ENCODE measurements around the gene TM9SF1.
"Not testable (repeated sequence)": the region's sequence is repeated elsewhere in the genome, so short reads cannot be mapped to it uniquely, and the experiment has no call there.

Gene TM9SF1

DNA sequence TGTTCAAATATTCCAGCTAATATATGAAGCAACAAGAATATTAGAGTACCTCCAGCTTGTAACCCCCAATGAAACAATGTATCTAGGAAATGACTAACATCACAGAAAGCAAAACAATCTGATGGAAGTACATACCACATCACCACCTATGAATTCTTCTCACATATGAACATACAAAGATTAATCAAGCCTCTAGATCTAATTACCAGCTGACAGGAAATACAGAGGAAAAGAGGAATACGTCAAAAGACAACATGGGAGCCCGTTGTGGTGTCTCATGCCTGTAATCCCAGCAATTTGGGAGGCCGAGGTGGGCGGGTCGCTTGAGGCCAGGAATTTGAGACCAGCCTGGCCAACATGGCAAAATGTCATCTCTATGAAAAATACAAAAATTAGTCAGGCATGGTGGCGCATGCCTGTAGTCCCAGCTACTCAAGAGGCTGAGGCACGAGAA is 29.4 kb upstream of the TM9SF1 start:
- no peak for DNase-seq (ENCODE audit: low read depth)

DNA sequence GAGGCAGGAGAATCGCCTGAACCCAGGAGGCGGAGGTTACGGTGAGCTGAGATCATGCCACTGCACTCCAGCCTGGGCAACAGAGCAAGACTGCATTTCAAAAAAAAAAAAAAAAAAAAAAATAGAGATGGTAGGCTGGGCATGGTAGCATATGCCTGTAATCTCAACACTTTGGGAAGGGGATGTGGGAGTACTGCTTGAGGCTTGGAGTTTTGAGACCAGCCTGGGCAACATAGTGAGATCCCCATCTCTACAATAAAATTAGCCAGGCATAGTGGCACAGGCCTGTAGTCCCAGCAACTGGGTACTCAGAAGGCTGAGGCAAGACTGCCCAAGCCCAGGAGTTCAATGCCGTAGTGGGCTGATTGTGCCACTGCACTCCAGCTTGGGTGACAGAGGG is 27.7 kb upstream of the TM9SF1 start:
- DNase-seq (ENCODE audit: low read depth), result not testable (repeated sequence)

DNA sequence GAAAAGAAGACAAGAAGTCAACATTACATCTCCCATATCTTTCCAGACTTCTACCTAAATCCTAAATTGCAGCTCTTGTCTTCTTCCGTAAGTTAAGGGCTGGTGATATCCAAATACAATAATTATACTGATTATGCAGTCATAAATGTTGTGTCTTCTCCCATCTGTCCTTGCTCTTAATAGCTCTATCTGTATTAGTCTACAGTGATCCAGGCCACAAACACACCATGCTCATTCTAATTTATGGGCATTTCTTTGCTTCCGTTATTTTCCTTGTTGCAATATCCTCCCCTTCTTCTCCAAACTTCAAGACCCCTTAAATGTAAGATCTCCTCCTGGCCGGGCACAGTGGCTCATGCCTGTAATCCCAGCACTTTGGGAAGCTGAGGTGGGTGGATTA is 24.3 kb upstream of the TM9SF1 start:
- DNase-seq (ENCODE audit: low read depth), result no peak

DNA sequence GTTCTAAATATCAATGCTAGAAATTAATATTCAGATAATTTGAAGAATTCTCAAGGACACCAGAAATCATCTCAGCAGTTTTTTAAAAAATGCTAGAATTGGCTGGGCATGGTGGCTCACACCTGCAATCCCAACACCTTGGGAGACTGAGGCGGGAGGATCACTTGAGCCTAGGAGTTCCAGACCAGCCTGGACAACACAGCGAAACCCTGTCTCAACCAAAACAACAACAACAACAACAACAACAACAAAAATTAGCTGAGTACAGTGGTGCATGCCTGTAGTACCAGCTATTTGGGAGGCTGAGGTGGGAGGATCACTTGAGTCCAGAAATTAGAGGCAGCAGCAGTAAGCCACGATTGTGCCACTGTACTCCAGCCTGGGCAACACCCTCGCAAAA is 23.8 kb upstream of the TM9SF1 start:
- DNase-seq (ENCODE audit: low read depth), result no peak

DNA sequence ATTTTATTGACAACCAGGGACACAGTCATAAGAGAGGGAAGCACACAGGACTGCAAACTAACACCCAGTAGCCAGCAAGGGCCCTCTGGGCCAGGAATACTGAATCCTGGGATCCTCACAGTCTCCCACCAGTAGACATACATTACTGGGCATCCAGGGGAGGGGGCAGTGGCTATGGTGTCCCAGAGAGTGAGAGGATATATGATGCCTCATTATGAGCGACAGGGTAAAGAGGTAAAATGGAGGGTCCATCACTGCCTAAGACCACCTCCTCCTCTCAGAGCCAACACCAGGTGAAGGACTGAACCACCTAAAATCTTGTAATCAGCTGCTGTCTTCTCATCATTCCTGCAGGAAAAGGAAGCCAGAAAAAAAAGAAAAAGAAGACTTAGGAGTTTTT is 21.6 kb upstream of the TM9SF1 start:
- DNase-seq (ENCODE audit: low read depth), result not testable (repeated sequence)

DNA sequence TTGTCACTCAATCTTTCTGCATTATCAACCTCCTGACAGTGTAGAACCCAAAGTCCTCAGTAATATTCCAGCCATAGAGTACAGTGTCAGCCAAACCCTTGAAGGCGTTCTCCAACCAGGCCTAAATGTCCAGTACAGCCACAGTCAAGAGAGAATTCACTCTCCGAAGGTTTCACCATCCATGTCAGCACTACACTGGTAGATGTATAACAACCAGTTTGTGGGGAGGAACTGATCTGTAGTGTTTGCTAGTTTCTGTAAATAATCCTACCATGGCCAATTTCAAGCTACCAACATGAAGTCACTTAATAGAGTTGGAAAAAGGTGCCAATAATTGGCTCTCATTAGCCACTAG is 21.1 kb upstream of the TM9SF1 start:
- no peak for DNase-seq (ENCODE audit: low read depth)

DNA sequence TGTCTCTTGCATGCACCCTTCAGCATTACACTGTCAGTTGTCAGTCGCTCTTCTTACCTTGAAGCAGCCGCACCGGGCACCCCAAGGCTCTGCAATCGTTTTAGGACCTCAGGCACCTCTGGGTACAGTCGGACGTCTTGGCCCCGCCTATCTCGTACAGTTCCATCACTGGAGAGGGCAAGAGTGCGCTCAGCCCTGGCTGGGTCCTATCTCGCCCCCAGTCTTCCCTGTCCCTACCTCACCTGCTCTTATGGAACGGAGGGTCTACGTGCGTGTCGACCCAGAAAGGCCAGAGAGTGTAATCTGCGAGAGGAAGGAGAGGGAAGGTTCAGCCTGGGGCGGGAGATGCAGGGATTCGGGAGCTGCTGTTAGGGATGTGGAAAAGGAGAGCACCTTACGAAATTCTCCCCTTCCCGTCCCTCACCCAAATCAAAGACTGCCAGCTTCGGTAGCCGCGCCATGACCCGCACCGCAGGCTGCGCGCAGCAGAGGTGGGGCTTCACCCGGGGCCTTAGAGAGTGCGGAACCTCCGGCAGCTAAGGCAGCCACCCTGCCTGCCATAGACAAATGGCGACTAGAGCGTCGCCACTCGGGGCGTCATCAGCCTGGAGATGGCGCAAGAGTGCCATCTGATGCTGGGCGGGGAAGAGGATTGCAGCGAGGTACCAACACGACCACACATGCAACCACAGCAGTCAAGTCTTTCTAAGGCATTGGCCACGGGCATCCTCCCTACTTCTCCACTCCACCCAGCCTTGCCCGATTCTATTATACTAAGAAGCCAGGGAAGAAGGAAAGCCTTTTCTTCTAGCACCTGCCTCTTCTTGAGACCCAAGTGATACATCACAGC is 20.5 kb upstream of the TM9SF1 start, which contains the start of gene MDP1:
Gene MDP1, minus strand, starts transcription at position 572 of the 850 bp plus-strand sequence. Its CDS starts 111 bp downstream, at position 461.
- DNase-seq (ENCODE audit: low read depth), result peak; percentile 76

DNA sequence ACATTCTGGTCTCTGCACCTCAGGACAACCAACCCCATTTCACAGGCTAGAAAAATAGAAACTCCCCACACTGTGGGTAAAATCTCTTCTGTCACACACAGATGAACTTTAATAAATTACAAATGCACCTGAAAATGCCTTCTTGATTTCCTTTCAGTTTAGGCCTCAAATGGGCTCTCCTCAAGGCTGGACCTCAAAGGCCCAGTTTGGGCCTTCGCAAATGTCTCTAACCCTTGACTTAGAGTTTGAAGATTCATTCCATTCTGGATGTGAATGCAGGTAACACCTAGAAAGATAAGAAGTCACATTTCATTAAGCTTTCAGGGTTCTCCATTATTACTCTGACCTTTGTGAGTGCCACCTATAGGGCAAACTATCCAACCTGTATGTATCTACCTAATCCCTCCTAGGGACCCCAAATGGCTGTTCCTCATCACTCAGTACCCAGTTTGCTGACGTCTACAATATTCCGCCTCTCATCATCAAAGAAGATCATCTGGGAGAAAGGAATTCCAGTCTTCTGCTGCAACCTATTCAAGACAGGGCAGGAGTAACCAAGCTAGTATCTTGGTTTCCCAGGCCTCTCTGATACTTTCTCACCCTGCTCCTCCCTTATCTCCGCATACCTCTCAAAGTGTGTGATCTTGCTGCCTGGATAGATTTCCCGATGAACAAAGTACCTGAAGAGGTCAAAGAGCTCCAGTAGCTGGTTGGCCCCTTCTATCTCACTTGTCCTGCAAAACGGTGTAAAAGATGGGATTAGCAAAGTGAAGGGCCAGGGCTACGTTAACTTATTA is 18.8 kb upstream of the TM9SF1 start:
- no peak for DNase-seq (ENCODE audit: low read depth)

DNA sequence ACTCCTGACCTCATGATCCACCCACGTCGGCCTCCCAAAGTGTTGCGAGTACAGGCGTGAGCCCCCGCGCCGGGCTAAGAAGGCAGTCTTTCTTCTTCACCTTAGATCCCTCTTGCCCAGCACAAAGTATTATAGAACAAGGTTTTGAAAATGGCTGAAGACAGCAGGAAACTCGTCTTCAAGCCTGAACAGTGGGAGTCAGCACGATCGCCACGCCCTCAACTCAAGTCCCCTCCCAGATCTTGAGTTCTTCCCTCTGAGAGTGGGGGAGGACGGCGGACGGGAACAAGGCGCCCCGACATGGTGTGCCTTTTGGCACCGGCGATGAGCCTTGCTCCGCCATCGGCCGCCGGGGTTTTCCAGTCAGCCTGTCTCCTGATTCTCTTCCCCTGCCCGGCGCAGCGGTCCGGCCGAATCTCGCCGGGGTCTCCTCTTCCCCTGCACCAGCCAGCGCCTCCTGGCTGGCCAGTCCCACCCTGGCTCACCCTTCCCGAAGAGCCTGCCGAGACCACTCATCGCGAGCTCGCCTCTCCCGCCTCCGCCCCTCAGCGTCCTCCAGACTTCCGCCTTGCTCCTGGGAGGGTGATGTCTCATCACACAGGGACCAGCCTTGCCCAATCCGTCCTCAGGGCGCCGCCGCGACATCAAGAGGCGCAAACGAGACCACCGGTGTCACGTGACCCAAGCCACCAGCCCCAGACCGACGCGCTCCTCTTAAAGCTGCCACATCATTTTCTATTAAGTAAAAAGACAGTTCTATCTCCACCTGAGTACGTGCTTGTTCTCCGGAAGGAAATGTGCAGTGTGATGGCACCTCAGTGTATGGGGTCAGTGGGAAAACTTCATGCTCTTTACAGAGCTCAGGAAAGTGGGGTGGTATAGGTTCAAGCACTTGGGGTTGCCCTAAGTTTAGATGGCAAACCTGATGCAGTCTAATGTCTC is 18.0 kb upstream of the TM9SF1 start, which contains the start of gene CHMP4A:
Gene CHMP4A, minus strand, starts transcription at position 565 of the 942 bp plus-strand sequence. Its CDS starts 49 bp downstream, at position 516.
- DNase-seq (ENCODE audit: low read depth), result peak; percentile 91

DNA sequence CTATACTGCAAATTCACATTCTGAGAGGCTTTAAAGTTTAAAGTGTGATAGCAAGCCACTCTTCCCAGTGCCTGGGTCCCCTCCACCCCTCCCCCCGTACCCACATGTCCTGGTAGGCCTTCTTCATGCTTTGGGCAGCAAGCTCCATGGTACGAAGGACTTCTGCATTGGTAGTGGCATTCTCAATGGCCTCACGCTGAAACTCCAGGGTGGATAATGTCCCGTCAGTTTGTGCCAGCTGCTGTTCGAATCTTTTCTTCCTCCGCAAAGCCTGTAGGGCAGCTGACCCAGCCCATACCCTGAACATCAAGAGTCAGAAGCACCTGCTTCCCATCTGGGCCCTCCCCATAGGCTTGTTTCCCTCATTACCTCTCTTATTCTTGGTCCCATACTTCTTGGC is 16.1 kb upstream of the TM9SF1 start:
- DNase-seq (ENCODE audit: low read depth), result no peak

DNA sequence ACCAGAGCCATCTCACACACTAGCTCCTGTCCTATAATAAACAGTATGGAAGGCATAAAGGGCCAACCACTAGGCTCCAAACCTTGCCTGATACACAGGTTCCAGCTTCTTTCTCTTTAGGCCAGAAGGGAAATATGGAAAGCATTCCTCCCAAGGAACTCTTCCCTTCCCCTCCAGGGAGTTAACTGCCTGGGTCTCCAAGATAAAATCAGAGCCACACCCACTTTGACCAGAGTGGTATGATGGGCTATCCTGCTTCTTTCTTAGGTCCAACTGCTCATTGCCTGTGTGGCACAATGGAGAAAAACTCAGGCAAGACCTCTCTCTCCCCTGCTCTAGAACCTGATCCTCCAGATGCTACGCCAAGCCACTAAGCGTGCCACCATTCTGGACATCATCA is 12.4 kb upstream of the TM9SF1 start:
- no peak for DNase-seq (ENCODE audit: low read depth)

DNA sequence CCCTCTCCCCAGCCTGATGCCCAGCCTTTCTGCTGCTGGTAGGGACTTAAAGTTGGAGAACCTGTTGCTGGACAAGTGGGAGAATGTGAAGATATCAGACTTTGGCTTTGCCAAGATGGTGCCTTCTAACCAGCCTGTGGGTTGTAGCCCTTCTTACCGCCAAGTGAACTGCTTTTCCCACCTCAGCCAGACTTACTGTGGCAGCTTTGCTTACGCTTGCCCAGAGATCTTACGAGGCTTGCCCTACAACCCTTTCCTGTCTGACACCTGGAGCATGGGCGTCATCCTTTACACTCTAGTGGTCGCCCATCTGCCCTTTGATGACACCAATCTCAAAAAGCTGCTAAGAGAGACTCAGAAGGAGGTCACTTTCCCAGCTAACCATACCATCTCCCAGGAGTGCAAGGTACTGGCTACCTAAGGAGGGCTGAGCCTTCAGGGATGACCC is 11.9 kb upstream of the TM9SF1 start:
- no peak for DNase-seq (ENCODE audit: low read depth)

DNA sequence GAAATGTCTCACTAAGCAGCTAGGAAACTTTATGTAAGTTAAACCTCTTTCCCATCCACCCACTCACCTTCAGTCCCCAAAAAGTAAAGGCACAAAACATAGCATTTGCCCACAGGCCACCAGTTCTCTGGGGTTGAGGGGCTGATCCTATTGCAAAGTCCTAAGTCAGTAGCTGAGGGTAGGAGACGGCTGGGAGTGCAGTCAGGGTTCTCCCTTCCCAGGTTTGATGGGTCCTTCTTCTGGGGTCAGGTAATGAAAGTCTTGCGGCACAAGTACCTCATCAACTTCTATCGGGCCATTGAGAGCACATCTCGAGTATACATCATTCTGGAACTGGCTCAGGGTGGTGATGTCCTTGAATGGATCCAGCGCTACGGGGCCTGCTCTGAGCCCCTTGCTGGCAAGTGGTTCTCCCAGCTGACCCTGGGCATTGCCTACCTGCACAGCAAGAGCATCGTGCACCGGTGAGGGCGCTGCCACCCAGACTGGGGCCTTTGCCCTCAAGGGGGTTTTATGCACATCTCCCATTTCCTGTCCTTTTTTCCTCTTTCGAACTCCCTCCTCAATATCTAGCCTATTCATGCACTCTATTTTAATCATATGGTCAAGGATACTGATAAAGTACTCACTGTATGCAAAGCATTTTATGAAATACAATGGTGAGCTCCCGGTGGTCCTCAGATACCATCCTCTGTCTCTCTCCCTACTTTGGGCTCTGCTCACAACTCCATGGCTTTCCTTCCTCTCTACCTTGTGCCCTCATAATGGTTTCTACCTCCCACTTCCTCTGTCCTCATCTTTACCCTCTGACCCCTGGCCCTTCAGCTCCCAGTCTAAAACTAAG is 11.2 kb upstream of the TM9SF1 start:
- DNase-seq (ENCODE audit: low read depth), result no peak

DNA sequence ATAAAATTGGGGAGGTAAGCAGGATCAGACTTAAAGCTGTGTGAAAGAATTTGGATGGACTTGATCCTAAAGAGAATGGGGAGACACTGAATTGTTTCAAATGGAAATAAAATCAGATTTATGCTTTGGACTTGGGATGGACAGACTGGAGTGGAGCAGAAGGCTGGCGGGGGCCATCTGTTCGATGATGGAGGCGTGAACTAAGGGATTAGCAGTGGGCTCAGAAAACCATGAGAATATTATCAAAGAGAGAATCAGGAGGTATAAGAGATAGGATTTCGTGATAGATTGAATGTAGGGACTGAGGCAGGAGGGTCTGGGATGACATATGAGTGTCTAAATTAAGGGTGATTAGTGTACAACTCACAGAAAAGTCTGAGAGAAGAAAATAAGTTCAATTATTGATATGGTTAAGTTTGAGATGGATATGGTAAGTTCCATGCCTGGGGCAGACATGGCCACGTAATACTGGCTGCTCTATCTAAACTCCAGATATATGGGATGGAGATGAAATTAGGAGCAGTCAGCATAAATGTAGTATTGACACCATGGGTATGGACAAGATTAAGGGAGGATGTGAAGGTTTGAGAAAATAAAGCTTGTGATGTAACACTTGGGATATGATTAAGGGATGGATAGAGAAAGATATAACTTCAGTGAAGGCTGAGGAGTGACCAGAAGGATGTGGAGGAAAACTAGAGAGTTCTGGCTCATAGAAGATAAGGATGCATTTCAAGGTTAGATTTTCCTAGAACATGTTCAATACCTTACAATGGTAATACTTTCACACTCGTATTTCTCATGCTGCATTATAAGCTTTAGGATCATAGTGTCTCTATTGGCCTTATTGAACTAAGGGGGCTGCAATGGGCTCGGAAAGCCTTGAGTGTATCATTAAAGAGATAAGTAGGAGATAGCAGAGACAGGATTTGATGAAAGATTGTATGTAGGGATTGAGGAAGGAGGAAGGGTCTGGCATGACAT is 9.2 kb upstream of the TM9SF1 start:
- no peak for DNase-seq (ENCODE audit: low read depth)

DNA sequence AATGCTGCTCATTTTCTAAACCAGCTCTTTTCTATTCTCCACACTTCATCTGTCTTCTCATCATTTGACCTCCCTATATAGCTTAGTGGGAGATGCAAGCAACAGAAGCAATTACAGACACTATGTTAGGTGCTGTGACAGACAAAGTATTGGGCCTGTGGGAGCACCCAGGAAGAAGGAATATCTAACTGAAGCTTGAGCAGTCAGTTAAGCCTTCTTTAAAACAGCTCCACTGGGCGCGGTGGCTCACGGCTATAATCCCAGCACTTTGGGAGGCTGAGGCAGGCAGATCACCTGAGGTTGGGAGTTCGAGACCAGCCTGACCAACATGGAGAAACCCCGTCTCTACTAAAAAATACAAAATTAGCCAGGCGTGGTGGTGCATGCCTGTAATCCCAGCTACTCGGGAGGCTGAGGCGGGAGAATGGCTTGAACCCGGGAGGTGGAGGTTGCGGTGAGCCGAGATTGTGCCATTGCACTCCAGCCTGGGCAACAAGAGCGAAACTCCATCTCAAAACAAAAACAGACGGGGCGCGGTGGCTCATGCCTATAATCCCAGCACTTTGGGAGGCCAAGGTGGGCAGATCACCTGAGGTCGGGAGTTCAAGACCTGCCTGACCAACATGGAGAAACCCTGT is 8.1 kb upstream of the TM9SF1 start:
- DNase-seq (ENCODE audit: low read depth), result not testable (repeated sequence)

DNA sequence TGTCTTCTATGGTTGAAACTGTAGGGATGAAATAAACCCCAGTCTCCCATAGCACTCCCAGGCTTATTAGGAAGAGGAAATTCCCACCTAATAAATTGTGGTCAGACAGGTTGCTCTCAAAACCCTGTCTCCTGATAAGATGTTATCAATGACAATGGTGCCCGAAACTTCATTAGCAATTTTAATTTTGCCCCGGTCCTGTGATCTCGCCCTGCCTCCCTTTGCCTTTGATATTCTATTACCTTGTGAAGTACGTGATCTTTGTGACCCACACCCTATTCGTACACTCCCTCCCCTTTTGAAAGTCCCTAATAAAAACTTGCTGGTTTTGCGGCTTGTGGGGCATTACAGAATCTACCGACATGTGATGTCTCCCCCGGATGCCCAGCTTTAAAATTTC is 7.3 kb upstream of the TM9SF1 start:
- not testable (repeated sequence) for DNase-seq (ENCODE audit: low read depth)

DNA sequence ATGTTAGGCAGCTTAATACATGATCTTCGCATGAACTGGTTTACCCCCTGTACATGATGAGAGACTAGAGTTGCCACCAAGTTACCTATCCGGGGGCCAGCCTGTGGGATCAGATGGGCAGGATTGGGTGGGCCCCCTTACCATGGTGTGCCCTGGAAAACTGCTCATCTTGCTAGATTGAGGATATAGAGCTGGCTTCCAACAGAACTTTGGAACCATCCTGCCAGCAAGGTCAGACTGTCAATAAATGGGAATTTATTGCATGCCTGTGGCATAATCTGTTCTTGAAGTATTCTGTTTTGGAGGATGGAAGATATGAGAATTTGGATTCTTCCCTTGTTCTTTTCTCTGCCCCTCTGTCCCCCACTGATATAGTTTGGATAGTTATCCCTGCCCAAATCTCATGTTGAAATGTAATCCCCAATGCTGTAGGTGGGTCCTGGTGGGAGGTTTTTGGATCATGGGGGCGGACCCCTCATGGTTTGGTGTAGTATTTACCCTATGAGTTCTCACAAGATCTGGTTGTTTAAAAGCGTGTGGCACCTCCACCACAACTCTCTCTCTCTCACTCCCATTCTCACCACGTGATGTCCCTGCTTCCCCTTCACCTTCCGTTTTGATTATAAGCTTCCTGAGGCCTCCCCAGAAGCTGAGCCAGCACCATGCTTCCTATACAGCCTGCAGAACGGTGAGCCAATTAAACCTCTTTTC is 3.7 kb upstream of the TM9SF1 start:
- DNase-seq (ENCODE audit: low read depth), result no peak

DNA sequence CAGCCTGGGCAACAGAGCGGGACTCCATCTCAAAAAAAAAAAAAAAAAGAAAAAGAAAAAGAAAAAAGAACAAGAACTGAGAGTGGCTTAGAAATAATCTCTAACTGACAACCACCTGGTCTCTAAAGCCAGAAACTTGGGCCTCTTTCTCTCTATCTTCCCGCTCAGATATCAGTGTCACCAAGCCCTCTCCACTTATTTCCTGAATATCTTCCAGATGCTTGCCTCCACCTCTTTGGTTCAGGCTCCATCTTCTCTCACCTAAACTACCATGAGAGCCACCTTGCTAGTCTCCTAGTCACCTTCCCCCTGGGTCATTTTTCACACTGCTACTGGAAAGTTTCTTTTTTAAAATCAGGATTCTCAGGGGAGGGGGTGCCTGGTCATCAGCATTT is 1.8 kb upstream of the TM9SF1 start:
- no peak for DNase-seq (ENCODE audit: low read depth)
